ENCODE results near the gene UFSP1. TPM values are rescaled to one million over a fixed set of nuclear protein-coding genes. Genes with fewer than 3 reads are reported as not detected.

The UFSP1 gene
- total RNA-seq, 2 experiments from 2014 or later = 0.64 to 1.4 TPM

GRCh38 chr7:100893910-100894721, 4.6 kb upstream of the UFSP1 start:
- Mint-ChIP-seq H3K4me3 (peak overlapping the region; percentile 15), H3K36me3 (ENCODE audit: low read depth) (no peaks in the 10 kb centered on the region), H3K9me3 (no peaks in the 10 kb centered on the region), H3K27ac (no peak overlapping the region), H3K27me3 (ENCODE audit: low read depth) (peaks cover 34% of the 10 kb centered on the region), H3K4me1 (ENCODE audit: low read depth) (peaks cover 19% of the 10 kb centered on the region)
- DNase-seq = no peak
- CTCF ChIA-PET = interaction anchor here (1.7 to 3.7 kb wide), 3 partner anchors 71 to 167 kb away, joined by 6 to 20 read pairs (median 7); no protein-coding TSS in a partner anchor
- intact Hi-C loops (cut with micrococcal nuclease) = loop anchor here (1.0 to 10.0 kb wide), 3 partner anchors 183 to 351 kb away; partner anchors contain the start of genes FIS1 and VGF

GRCh38 chr7:100893318-100893895, 3.9 kb upstream of the UFSP1 start:
- CTCF ChIA-PET = interaction anchor here (1.7 to 3.7 kb wide), 3 partner anchors 72 to 168 kb away, joined by 6 to 20 read pairs (median 7); no protein-coding TSS in a partner anchor
- H3K4me3 Mint-ChIP-seq = no peak overlapping the region
- H3K4me1 Mint-ChIP-seq (ENCODE audit: low read depth) = peaks cover 22% of the 10 kb centered on the region
- H3K27me3 Mint-ChIP-seq (ENCODE audit: low read depth) = peaks cover 34% of the 10 kb centered on the region
- intact Hi-C loops (cut with micrococcal nuclease) = loop anchor here (10.0 kb wide), 2 partner anchors 271 to 351 kb away; partner anchors contain the start of genes FIS1 and VGF
- DNase-seq = no peak
- no peaks in the 10 kb centered on the region for H3K9me3 Mint-ChIP-seq
- H3K36me3 Mint-ChIP-seq (ENCODE audit: low read depth) = peaks cover 3% of the 10 kb centered on the region
- H3K27ac Mint-ChIP-seq = no peak overlapping the region

- H3K27ac Mint-ChIP-seq = no peak overlapping the region
- peaks cover 11% of the 10 kb centered on the region for H3K36me3 Mint-ChIP-seq (ENCODE audit: low read depth)
- peaks cover 28% of the 10 kb centered on the region for H3K27me3 Mint-ChIP-seq (ENCODE audit: low read depth)
- intact Hi-C loops (cut with micrococcal nuclease) = loop anchor here (10.0 kb wide), 2 partner anchors 272 to 352 kb away; partner anchors contain the start of genes FIS1 and VGF
- no peaks in the 10 kb centered on the region for H3K9me3 Mint-ChIP-seq
- H3K4me3 Mint-ChIP-seq = no peak overlapping the region
- no peak for DNase-seq
- CTCF ChIA-PET = interaction anchor here (3.7 kb wide), 1 partner anchor 166 kb away, joined by 20 read pairs; no protein-coding TSS in a partner anchor
- H3K4me1 Mint-ChIP-seq (ENCODE audit: low read depth) = peaks cover 30% of the 10 kb centered on the region
Observed at GRCh38 chr7:100892364-100893317, 3.1 kb upstream of the UFSP1 start.

GRCh38 chr7:100891568-100892247, 2.2 kb upstream of the UFSP1 start:
- Mint-ChIP-seq H3K4me1 (ENCODE audit: low read depth) (peaks cover 37% of the 10 kb centered on the region), H3K27ac (no peak overlapping the region), H3K4me3 (peak overlapping the region; percentile 85), H3K27me3 (ENCODE audit: low read depth) (peaks cover 24% of the 10 kb centered on the region), H3K36me3 (ENCODE audit: low read depth) (peaks cover 19% of the 10 kb centered on the region), H3K9me3 (no peaks in the 10 kb centered on the region)
- no peak for DNase-seq
- intact Hi-C loops (cut with micrococcal nuclease) = loop anchor here (10.0 kb wide), 2 partner anchors 273 to 353 kb away; partner anchors contain the start of genes FIS1 and VGF
- CTCF ChIA-PET = no interaction called here

GRCh38 chr7:100890653-100891567, 1.4 kb upstream of the UFSP1 start:
- intact Hi-C loops (cut with micrococcal nuclease) = loop anchor here (10.0 kb wide), 2 partner anchors 274 to 354 kb away; partner anchors contain the start of genes FIS1 and VGF
- H3K36me3 Mint-ChIP-seq (ENCODE audit: low read depth) = peaks cover 27% of the 10 kb centered on the region
- H3K4me1 Mint-ChIP-seq (ENCODE audit: low read depth) = peaks cover 37% of the 10 kb centered on the region
- peak overlapping the region; percentile 85 for H3K4me3 Mint-ChIP-seq
- no peaks in the 10 kb centered on the region for H3K9me3 Mint-ChIP-seq
- CTCF ChIA-PET = interaction anchor here (0.7 to 1.4 kb wide), 4 partner anchors 14 to 313 kb away, joined by 3 to 4 read pairs (median 4); partner anchors contain the start of gene TRIM56
- H3K27me3 Mint-ChIP-seq (ENCODE audit: low read depth) = peaks cover 19% of the 10 kb centered on the region
- no peak for DNase-seq
- no peak overlapping the region for H3K27ac Mint-ChIP-seq

GRCh38 chr7:100888291-100888987, 1.1 kb downstream of the UFSP1 start:
- DNase-seq = no peak
- Mint-ChIP-seq H3K27me3 (ENCODE audit: low read depth) (peaks cover 14% of the 10 kb centered on the region), H3K4me3 (peak overlapping the region; percentile 85), H3K27ac (peak overlapping the region; percentile 87), H3K4me1 (ENCODE audit: low read depth) (peaks cover 46% of the 10 kb centered on the region), H3K36me3 (ENCODE audit: low read depth) (peaks cover 48% of the 10 kb centered on the region), H3K9me3 (no peaks in the 10 kb centered on the region)
- CTCF ChIA-PET = interaction anchor here (1.0 to 2.7 kb wide), 5 partner anchors 13 to 182 kb away, joined by 3 to 11 read pairs (median 5); partner anchors contain the start of genes POP7, SLC12A9 and SRRT
- intact Hi-C loops (cut with micrococcal nuclease) = loop anchor here (5.0 kb wide), 2 partner anchors 249 to 276 kb away; partner anchors contain the start of gene MOSPD3

GRCh38 chr7:100887516-100888290, 1.8 kb downstream of the UFSP1 start:
- intact Hi-C loops (cut with micrococcal nuclease) = loop anchor here (5.0 kb wide), 2 partner anchors 250 to 275 kb away; partner anchors contain the start of gene MOSPD3
- CTCF ChIA-PET = interaction anchor here (0.8 to 2.7 kb wide), 7 partner anchors 10 to 182 kb away, joined by 3 to 11 read pairs (median 3); partner anchors contain the start of genes POP7, SLC12A9 and SRRT
- Mint-ChIP-seq H3K4me1 (ENCODE audit: low read depth) (peaks cover 50% of the 10 kb centered on the region), H3K27ac (peak overlapping the region; percentile 87), H3K27me3 (ENCODE audit: low read depth) (peaks cover 11% of the 10 kb centered on the region), H3K4me3 (peak overlapping the region; percentile 85), H3K36me3 (ENCODE audit: low read depth) (peaks cover 52% of the 10 kb centered on the region), H3K9me3 (no peaks in the 10 kb centered on the region)
- DNase-seq = peak; percentile 68

GRCh38 chr7:100886936-100887515, 2.5 kb downstream of the UFSP1 start:
- DNase-seq = peak; percentile 38
- H3K9me3 Mint-ChIP-seq = no peaks in the 10 kb centered on the region
- H3K4me3 Mint-ChIP-seq = peak overlapping the region; percentile 85
- intact Hi-C loops (cut with micrococcal nuclease) = loop anchor here (5.0 kb wide), 2 partner anchors 250 to 275 kb away; partner anchors contain the start of gene MOSPD3
- peak overlapping the region; percentile 87 for H3K27ac Mint-ChIP-seq
- CTCF ChIA-PET = interaction anchor here (0.8 to 2.7 kb wide), 5 partner anchors 9 to 181 kb away, joined by 3 to 11 read pairs (median 3); partner anchors contain the start of genes POP7 and SRRT
- H3K27me3 Mint-ChIP-seq (ENCODE audit: low read depth) = peaks cover 6% of the 10 kb centered on the region
- peaks cover 50% of the 10 kb centered on the region for H3K4me1 Mint-ChIP-seq (ENCODE audit: low read depth)
- peaks cover 58% of the 10 kb centered on the region for H3K36me3 Mint-ChIP-seq (ENCODE audit: low read depth)

All from activated naive CD4-positive, alpha-beta T cell treated with anti-CD3 and anti-CD28 coated beads for 36 hours (primary cell).